ENCODE results near the gene PAPSS2.
A peak's percentile ranks its signal among the peaks of the same experiment; 100 is the strongest.

The PAPSS2 gene

DNA sequence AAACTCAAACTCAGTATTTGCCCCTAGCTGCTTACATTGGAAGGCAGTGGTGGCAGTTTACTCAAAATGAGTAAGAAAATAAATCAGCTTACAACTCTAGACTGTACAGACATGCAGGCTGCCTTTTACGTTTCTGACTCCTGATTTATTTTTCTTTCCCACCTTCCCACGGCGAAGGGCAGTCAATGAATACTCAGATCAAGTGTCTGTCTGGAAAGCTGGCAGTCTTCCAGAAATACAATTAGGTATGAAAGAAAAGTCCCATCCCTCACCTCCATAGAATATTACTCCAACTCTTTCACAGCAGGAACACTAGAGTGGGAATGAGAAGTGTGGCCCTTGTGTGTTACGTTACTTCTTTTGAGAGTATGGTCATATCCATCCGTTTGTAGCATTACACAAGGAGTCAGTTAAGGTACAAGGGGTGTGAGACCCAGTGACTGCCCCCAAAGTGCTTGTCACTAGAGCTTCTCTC is 1.3 kb upstream of the PAPSS2 start:
- no peak for DNase-seq (ENCODE audit: low read depth)
- no peak for TF ChIP-seq CTCF (IDR thresholded peaks at IDR 0.05; ENCODE audit: low read depth, low read length, missing control alignments)
- no peak overlapping the region for H3K4me3 ChIP-seq (ENCODE audit: low read depth, low read length)
- in situ Hi-C loops (cut with HindIII; ENCODE audit: low sequenced_read_pairs): no loop called here

GRCh38 chr10:87658858-87659555 is 671 bp upstream of the PAPSS2 start:
- H3K4me3 ChIP-seq (ENCODE audit: low read depth, low read length): peak overlapping the region; percentile 89
- in situ Hi-C loops (cut with HindIII; ENCODE audit: low sequenced_read_pairs): no loop called here
- no peak for DNase-seq (ENCODE audit: low read depth)
- TF ChIP-seq CTCF (IDR thresholded peaks at IDR 0.05; ENCODE audit: low read depth, low read length, missing control alignments): no peak

DNA sequence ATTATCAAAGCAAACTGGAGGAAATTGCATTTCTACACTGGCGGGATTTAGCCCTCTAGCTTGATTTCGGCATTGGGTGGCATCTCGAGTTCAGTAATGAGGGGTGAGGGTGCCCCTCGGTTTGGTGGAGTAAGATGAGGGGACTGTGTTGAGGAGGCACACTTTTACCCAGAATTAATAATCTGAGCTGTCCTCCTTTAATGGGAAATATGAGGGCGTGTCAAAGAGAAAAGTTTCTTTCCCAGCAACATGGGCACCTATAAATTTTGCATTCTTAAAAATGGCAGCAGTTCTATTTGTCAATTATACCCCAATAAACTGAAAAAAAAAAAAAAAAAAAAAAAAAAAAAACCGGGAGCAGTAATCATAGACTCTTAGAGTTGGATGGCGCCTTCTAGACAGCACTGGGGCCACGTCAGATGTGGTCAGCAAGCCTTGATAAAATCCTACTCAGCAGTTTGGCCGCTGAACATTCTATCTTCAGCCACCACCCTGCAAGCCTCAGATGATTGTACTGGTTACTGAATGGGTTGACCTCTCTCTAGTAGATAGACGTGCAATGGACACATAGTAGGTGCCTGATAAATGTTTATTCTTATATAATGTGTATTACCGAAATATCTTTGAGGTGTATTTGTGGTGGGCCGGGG is 931 bp downstream of the PAPSS2 start:
- TF ChIP-seq CTCF (IDR thresholded peaks at IDR 0.05; ENCODE audit: low read depth, low read length, missing control alignments): no peak
- H3K4me3 ChIP-seq (ENCODE audit: low read depth, low read length): peak overlapping the region; percentile 89
- DNase-seq (ENCODE audit: low read depth): no peak
- in situ Hi-C loops (cut with HindIII; ENCODE audit: low sequenced_read_pairs): loop anchor here (5.0 kb wide), 1 partner anchor 72 kb away; no protein-coding TSS in a partner anchor

GRCh38 chr10:87661861-87662785 is 2.4 kb downstream of the PAPSS2 start:
- TF ChIP-seq CTCF (IDR thresholded peaks at IDR 0.05; ENCODE audit: low read depth, low read length, missing control alignments): no peak
- DNase-seq (ENCODE audit: low read depth): no peak
- in situ Hi-C loops (cut with HindIII; ENCODE audit: low sequenced_read_pairs): loop anchor here (5.0 kb wide), 1 partner anchor 70 kb away; no protein-coding TSS in a partner anchor
- no peak overlapping the region for H3K4me3 ChIP-seq (ENCODE audit: low read depth, low read length)

- in situ Hi-C loops (cut with HindIII; ENCODE audit: low sequenced_read_pairs): loop anchor here (5.0 kb wide), 1 partner anchor 68 kb away; no protein-coding TSS in a partner anchor
- no peak for TF ChIP-seq CTCF (IDR thresholded peaks at IDR 0.05; ENCODE audit: low read depth, low read length, missing control alignments)
- DNase-seq (ENCODE audit: low read depth): no peak
- H3K4me3 ChIP-seq (ENCODE audit: low read depth, low read length): no peak overlapping the region
Observed at GRCh38 chr10:87664276-87664701, 4.6 kb downstream of the PAPSS2 start.

GRCh38 chr10:87667493-87667892 is 7.8 kb downstream of the PAPSS2 start:
- in situ Hi-C loops (cut with HindIII; ENCODE audit: low sequenced_read_pairs): no loop called here
- DNase-seq (ENCODE audit: low read depth): no peak
- TF ChIP-seq CTCF (IDR thresholded peaks at IDR 0.05; ENCODE audit: low read depth, low read length, missing control alignments): no peak
- no peak overlapping the region for H3K4me3 ChIP-seq (ENCODE audit: low read depth, low read length)
